Suprapubic skin (tissue), 4 donors: ENCODE data around the gene LCE2C.

ENCODE experiments used
- CTCF ChIP-seq, 2 donors: fragments of 200-600 bp in 1 of 2; fragments of 450-650 bp in 1 of 2; sonication (generic) in 1 of 2; IDR thresholded peaks; one replicate each; pipeline ENCODE4 v1.5.1; 2016 to 2019; ENCODE audit warnings: antibody characterized with exemption in 2 of 2, mild to moderate bottlenecking in 1 of 2, moderate library complexity in 1 of 2
- POLR2A ChIP-seq, 2 donors: fragments of 450-650 bp; IDR thresholded peaks; one replicate each; pipeline ENCODE4 v1.6.1; 2017; ENCODE audit warnings: antibody characterized with exemption in 2 of 2, mild to moderate bottlenecking in 2 of 2, moderate library complexity in 2 of 2
- POLR2AphosphoS5 ChIP-seq, 3 donors: sonication (generic); formaldehyde crosslinking; IDR thresholded peaks; one replicate each; pipeline ENCODE4 v1.6.1; 2017; ENCODE audit warnings: antibody characterized with exemption in 3 of 3

DNA sequence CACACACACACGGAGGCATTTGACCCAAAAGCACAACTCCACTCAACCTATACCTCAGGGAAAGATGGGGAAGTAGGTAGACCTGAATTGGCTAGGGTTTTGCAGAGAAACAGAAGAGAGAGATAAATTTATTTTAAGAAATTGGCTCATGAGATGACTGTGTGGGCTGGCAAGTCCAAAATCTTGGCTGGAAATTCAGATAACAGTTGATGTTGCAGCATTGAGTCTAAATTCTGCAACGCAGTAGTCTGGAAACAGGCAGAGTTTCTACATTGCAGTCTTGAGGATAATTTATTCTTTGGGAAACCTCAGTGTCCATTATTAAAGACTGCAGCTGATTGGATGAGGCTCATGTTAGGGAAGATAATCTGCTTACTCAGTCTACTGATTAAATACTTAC lies 6.5 kb downstream of the LCE2C start:
- no peak for TF ChIP-seq CTCF (IDR thresholded peaks at IDR 0.05)
- TF ChIP-seq POLR2A (IDR thresholded peaks at IDR 0.05): no peak
- no peak for TF ChIP-seq POLR2AphosphoS5 (IDR thresholded peaks at IDR 0.05)
